OCI-M1 (cell line): Measurements from ENCODE around the gene ZFYVE28.
"Not testable (repeated sequence)": the region's sequence is repeated elsewhere in the genome, so short reads cannot be mapped to it uniquely, and the experiment has no call there.

ENCODE experiments used
- DNase-seq: peaks from one replicate; lab custom pipeline; 2025; lab: John Stamatoyannopoulos, UW

Gene ZFYVE28

DNA sequence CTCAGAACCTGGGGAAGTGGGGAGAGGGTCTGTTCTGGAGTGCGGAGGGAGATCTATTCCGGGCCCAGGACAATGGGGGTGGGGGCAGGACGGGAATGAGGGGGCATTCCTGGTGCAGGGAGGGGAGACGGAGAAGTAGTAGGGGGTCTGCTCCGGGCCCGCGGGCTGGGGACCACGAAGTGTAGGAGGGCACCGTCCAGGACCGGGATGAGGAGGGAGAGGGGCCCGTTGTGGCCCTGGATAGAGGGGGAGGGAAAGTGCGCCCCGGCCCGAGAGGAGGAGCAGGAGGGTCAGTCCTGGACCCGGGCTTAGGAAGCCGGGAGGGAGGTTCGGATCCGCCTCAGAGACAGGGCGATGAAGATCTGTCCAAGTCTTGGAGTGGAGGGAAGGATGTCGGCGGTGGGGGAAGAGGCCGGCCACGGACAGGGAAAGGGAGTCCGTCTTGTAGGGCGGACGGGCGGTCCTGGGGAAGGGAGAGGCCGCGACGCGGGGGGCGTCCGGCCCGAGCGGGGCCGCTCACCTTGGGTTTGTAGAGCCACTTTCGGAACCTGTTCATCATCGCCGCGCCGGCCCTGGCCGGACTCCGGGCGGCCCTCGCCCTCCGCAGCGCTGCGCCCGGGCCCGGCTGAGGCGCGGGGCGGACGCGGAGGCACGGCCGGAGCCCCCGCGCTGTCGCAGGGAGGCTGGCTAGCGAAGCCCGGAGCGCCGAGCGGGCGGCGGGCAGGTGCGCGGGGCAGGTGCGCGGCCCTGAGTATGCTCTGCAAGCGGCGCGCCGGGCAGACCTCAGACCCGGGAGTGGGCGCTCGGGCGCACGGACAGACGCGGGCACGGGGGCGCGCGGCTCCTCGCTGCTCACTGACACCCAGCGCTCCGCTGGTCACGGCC is at the start of gene ZFYVE28:
Gene ZFYVE28 (minus strand): TSS at position 881 of the 885 bp plus-strand sequence. CDS start 322 bp downstream, at position 559.
- peak; percentile 48 for DNase-seq

DNA sequence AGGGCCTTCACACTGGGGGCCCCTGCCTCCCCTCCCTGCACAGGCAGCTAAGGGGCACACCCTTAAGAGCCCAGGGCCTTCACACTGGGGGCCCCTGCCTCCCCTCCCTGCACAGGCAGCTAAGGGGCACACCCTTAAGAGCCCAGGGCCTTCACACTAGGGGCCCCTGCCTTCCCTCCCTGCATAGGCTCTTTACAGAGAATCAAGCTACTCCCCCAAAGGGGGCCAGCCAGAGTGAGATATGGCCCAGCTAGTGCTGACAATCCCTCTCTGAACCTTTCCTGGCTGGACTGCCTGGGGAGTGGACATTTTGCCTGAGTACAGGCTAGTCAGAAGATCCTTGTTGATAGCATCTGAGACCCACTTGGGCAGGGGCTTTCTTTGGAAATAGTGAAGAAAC is 47.1 kb upstream of the ZFYVE28 start:
- DNase-seq = not testable (repeated sequence)

DNA sequence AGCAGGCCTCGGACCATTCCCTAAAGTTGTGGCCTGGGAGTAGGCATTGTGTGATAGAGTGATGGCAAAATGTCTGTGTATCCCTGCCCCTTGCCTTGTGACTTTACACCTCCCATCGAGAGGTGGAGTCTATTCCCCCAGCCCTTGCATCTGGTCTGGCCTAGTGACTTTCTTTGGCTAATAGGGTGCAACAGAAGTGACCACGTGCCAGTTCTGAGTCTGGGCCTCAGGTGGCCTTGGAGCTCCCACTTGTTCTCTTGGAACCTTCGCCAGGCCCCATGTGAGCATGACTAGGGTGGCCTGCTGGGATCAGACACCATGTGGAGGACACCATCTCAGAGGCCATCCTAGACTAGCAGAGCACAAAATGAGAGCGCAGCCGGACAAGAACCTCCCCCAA is 46.6 kb upstream of the ZFYVE28 start:
- DNase-seq = no peak

DNA sequence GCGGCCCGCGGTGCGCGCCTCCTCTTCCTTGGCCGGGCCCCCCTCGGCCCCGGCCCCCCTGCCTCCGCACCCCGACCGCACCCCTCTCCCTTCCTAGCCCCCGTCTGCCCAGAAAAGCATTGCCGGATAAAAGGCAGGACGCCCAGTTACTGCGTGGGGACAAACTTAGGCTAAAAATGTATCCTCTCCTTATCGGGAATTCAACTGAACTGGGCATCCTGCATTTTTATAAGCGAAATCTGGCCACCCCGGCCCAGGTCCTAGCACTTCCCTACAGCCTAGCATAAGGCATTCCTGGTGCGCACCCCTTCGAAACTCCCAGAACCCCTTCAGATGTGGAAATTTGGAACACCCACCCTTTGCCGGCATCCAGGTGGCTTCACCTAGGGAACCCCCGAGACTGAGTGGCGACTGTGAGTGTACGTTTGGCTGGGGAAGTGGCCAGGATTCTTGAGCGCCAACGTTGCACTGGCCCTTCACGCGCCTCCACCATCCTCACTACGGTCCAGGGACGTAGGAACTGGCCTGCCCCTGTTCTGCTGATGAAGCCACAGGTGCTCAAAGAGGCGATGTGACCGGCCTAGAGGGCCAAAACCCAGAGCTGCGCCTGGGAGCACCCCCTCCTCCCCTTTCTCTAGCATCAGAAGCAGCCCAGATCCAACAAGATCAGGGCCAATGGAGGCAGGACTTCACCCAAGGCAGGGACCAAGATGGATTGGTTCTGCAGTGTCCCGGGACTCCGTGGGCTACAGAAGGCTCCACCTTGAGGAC is 44.7 kb upstream of the ZFYVE28 start:
- DNase-seq = no peak

DNA sequence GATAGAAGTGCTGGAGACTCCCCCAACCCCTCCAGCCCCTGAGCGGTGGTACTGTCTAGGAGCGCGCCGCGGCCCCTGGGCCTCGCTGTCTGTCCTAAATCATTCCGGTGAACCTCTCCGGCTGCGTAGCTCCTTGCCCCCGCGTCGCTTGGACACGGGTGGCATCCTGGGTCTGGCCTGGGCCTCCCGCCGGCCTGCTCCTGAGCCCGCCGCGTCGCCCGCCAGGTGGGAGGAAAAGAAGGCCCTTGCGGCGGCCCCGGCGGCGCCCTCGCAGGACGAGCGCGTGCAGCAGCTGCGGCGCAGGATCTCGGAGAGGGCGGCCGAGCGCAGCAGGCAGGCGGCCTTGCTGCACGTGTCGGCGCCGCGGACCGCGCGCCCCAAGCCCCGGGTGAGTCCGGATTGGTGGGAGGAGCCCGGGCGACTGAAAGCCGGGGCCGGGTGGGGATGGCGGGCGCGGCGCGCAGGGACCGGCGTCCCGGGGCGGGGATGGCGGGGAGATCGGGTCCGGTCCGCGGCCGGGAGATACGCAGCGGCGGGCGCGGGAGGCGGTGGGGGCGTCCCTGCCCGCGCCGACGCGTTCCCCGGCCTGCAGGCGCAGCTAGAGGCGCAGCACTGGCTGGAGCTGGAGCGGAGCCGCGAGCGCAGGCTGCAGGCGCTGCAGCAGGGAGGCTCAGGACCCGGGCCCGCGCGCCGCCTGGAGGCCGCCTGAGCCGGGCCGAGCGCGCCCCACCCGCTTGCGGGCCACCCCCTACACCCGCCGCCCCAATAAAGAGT is 44.0 kb upstream of the ZFYVE28 start:
- DNase-seq = peak; percentile 62

DNA sequence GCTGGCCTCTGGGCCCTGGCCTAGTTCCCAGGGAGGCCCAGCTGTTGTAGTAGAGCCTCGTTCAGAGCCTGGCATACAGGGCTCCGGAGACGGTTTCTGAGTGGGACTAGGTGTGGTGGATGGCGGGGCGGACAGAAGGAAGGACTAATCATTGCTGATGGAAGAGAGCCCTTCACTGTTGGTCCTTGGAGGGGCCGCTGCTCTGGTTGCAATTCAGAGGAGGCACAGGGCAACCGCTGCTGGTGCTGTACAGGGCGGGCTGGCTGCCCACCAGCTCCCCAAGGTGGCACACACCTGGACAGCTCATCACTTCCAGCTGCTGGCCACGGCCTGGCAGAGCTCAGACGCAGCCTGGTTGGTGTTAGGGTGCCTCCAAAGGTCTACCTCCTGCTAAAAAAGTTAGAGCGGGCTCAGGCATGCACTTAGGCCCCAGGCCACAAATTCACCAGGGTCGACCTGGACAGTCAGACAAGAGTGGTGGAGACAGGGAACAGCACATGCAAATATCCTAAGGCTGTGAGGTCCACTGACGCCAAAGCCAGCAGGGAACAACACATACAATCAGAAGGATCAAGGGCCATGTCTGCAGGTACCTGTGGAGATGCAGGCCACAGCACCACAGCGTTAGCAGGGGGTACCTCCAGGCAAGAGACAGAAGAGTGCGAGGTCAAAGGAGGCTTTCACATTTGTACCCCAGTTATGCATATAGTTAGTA is 43.0 kb upstream of the ZFYVE28 start:
- no peak for DNase-seq

DNA sequence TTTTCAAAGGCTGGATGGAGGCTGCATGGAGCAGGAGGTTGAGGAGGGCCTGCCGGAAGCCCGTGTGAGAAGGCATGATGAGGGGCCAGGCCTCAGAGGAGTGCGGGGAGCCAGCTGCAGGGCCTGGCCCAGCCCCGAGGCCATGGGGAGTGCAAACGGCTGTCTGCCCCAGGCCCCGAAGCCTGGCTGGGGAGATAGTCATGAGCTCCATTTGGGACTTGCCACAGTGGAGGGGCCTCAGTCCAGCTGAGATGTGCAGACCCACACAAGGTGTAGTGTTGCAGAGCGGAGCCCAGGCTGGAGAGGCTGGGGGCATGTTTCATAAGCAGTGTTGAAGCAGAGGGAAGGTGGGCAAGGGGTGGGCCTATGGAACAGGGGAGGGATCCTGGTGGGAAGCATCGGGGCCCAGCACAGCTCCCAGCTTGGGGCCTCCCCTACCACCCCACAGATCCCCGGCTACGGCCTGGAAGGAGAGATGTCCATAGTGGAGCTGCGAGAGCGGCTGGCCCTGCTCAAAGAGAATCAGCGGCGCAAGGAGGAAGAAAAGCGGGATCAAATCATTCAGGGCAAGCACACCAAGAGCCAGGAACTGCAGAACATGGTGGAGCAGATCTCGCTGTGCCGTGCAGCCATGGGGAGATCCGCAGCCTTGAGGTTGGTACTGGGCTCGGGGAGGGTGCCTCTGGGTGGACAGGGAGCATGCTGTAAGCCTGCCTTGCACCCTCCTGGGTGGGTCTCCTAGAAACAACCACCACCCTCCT is 41.3 kb upstream of the ZFYVE28 start:
- no peak for DNase-seq

DNA sequence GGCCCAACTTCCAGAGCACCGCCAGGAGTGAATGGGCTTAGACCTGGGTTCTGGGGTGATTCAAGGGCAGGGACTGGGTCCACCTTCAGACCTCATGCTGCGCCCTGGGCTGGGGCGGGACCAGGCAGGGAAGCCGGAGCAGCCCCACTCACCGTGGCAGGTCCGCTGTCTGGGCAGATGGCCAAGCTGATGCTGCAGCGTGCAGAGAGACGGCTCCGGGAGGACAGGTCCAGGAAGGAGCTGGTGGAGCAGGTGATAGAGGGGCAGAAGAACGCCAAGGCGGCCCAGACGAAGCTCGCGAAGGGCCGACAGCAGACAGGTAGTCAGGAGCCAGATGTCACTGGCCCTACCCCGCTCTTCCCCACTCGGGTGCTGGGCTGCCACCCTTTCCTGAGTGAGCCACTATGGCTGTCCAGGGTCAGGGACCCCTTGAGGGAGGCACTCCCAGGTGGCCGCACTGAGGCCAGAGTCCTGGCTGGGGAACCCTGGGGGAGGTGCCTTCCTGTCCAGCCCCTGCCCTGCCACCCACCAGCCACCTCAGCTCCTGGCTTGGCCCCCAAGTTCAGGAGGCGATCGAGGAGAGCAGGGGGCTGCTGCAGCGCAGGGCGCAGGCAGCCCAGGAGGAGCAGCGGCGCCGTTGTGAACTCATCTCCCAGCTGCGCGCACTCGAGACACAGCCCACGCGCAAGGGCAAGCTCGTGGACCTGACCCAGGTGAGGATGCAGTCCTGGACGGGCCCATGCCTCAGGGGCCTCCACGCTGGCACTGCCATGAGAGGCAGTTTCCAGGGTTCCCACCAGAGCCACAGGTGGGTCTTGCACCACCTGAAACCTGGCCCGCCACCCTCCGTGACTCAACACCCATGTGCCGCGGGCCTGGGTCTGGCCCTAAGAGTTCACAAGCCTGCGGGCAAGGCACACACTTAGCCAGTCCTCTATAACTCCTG is 40.4 kb upstream of the ZFYVE28 start:
- DNase-seq = no peak

DNA sequence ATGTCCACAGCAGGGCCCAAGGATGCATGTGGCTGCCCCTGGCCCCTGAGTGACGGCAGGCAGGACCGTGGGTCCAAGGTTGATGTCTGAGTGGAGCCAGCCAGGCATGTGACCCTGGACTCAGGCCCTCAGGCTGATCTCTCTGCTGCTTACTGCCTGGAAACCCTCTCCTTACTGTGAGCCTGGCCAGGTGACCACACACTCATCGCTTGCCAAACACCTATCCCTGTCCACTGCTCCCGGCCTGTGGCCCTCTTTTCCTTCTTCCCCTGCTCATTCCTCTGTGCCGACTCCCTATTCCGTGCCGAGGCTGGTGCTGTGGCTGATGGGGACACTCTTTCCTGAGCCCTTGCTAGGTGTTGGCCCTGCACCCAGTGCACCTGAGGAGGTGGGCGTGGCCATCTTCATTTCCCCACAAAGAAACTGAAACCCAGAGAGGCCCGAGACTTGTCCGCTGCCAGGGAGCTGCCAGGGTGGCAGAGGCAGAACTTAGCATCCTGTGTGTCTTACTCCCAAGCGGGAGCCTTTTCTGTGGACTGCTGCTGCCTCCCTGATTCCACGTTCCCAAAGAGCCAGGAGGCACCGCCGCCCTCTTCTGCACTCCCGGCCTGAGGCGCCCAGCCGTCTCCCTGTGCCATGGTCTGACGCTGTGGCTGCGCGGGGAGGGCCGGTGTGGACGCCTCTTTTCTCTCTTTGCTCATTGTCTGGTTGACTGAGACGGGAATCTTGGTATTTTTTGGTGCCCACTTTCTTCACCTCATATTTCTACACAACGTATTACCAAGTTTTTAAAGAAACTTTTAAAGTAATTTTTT is 39.2 kb upstream of the ZFYVE28 start:
- DNase-seq = no peak

DNA sequence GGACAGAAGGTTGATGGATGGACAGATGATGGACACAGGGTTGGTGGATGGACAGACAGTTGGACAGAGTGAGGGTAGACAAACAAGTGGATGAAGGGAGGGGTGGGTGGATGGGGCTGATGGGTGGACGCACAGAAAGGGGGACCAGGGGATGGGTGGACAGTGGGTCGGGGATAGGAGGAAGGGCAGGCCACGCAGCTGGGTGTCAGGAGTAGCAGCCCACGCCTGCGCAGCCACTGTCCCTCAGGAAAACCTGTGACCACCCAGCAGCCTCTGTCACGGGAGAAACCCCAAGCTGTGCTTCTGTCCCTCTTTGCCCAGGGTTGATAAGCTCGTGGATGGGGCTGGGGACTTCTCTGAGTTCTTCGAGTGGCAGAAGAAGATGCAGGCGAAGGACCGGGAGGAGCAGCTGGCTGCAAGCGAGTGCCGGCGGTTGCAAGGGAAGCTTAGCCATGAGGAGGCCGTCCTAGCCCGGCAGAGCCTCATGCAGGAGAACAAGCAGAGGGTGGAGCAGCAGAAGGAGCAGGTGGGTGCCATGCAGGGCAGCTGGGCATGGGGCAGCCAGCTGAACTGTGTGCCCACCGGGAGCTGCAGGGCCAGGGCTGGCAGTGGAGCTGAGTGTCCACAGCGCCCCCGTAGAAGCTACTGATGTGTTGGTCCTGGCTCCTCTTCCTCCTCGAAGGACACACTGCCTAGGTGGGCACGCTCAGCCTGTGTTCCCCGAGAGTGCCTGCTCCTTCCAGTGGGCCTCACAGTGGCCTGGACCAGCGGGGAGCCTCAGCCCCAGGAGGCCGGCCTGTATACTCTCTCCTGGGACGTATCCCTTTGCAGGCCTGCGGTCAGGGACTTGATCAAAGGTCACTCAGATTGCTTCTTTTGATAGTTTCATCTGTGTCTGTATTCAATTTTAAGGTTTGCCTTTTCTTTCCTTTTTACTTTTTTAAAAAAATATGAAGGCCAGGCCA is 33.7 kb upstream of the ZFYVE28 start:
- DNase-seq = no peak

DNA sequence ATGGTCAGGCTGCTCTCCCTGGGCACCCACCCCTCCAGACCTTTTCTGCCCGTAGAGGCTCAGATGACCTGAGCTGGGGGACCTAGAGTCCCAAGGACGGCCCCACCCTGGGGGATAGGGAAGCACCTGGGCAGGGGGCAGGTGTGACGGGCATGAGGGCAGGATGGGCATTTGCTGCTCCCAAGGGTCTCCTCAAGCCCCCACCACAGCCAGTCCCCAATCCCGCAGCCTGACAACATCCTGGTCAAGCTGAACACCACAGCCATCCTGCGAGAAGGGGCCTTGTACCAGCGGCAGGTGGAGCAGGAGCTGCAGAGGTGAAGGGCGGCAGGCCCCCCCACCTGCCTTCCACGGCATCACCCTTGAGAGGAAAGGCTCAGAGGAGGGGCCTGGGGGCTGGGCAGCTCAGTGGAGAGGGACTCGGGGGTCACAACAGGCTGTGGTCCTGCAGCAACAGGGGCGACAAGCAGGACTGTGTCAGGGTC is 32.6 kb upstream of the ZFYVE28 start:
- DNase-seq = no peak

DNA sequence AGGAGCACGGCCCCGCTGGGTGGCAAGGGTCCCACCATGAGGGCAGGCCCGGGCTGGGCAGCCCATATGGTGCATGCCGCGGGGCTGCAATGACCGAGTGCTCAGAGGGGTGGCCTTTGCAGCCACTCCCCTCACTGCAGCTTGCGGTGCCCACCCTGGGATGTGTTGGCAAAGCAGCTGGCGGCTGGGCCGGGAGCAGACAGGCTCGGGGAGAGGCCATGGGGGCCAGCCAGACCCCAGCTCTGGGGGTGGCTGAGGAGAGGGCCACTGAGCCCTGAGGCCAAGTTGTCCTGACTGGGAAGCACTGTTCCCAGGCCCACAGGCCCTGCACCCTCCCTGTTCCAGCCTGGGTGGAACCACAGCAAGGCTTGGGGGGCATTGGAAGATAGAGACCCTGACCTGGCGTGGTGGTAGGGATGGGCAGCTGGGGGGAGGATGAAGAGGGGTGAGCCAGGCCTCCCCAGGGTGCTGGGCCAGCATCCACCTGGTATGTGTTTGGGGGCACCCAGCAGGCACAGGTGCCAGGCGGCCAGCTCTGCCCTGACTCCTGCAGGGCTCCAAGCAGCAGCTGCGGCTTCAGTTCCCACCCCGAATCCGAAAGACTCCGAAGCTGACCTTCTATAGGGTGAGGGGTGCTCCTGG is 32.1 kb upstream of the ZFYVE28 start:
- no peak for DNase-seq

DNA sequence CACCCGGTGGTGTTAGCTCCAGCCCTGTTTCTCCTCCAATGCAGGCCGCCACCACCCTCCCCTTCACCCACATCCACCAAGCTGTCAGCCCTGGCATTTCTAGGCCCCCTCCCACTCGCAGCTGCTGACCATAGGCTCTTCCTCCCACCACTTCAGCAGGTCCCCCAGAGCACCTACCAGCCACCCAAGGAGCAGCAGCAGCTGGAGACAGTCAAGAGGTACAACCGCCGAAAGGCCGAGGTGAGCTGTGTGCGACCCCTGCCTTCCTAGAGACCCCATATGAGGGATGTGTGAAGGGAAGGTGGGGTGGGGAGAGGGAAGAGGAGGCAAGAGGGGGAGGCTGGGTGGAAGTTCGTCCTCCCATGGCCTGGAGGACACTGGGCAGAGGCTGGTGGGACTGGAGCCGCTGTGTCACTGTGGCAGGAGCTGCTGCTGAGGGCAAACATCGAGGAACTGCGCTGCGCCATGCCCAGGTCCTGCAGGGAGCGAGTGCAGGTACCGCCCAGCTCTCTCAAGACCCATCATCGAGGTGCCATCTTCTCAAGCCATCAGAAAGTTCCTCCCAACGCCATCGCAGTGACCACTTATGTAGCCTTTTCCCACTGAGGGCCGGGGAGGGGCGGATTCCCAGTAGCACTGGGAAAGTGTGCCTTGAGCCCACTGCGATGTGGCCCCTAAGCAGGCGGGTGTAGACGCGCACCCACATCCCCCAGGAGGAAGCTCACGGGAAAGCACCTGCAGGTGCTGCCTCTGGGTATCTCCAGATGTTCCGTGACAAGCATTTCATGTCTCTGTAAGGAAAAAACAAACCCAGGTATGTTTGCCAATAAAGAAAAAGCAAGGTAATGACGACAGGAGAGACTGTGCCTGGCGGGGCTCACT is 31.3 kb upstream of the ZFYVE28 start:
- no peak for DNase-seq

DNA sequence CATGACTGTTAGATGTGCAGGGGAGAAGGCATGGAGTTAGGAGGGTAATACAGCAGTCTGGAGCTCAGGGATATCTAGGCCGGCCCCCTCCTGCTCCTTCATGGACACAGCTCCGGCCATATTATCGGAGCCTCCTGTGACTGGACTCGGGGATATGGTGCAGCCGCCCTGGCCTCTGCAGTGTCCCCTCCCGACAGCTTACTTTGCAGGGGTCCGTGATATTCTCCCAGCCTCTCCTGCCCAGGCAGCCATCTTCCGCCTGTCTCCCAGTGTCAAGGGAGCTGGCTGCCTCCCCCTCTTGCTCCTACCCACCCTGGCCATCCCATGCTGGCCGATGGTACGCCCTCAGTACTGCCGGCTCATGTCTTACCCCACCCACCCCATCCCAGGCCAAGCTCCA is 30.6 kb upstream of the ZFYVE28 start:
- no peak for DNase-seq

DNA sequence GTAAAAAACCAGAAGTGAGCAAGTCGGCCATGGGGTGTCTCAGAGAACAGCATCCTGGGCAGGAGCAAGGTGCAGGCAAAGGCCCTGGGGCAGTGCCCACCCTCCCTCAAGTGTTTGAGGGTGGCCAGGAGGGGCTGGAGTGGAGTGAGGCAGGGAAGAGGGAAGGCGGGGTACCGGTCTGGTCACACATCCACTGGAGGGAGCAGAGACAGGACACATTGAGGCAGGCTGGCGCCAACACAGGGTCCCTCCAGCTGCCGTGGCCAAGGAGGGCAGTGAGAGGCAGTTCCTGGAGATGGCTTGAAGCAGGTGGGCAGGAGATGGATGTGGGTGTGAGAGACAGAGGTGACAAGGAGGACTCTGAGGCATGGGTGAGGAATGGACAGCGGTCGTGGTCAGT is 30.1 kb upstream of the ZFYVE28 start:
- no peak for DNase-seq
